GM21576 (cell line): ENCODE data around the gene KLHL3.

Source experiments
- ATAC-seq: cut with Tn5 transposase; IDR thresholded peaks from one replicate; pipeline ENCODE4 v1.9.1; 2021; ENCODE audit warnings: mild to moderate bottlenecking, moderate library complexity; ENCODE audit not compliant: unreplicated experiment

The KLHL3 gene

GRCh38 chr5:137743031-137743640 is 7.2 kb upstream of the KLHL3 start:
- peak; percentile 74 for ATAC-seq

- no peak for ATAC-seq
Observed at GRCh38 chr5:137741718-137742117, 5.8 kb upstream of the KLHL3 start.

GRCh38 chr5:137739737-137740136 is 3.8 kb upstream of the KLHL3 start:
- ATAC-seq = no peak

- no peak for ATAC-seq
Observed at GRCh38 chr5:137738947-137739346, 3.1 kb upstream of the KLHL3 start.

- ATAC-seq = no peak
Observed at GRCh38 chr5:137737349-137738131, 1.7 kb upstream of the KLHL3 start.

GRCh38 chr5:137736496-137736895 is 607 bp upstream of the KLHL3 start:
- ATAC-seq = no peak

GRCh38 chr5:137734962-137735554 is 831 bp downstream of the KLHL3 start:
- ATAC-seq = peak; percentile 17

- ATAC-seq = no peak
Observed at GRCh38 chr5:137734331-137734730, 1.6 kb downstream of the KLHL3 start.

GRCh38 chr5:137733922-137734321 is 2.0 kb downstream of the KLHL3 start:
- ATAC-seq = no peak

GRCh38 chr5:137733006-137733405 is 2.9 kb downstream of the KLHL3 start:
- no peak for ATAC-seq

GRCh38 chr5:137731176-137731575 is 4.7 kb downstream of the KLHL3 start:
- ATAC-seq = no peak

GRCh38 chr5:137730336-137730735 is 5.6 kb downstream of the KLHL3 start:
- no peak for ATAC-seq

- no peak for ATAC-seq
Observed at GRCh38 chr5:137728048-137728447, 7.8 kb downstream of the KLHL3 start.

GRCh38 chr5:137727623-137728022 is 8.3 kb downstream of the KLHL3 start:
- ATAC-seq = no peak

GRCh38 chr5:137724251-137724650 is 11.6 kb downstream of the KLHL3 start:
- no peak for ATAC-seq

GRCh38 chr5:137718611-137719010 is 17.3 kb downstream of the KLHL3 start:
- no peak for ATAC-seq

GRCh38 chr5:137716337-137716736 is 19.6 kb downstream of the KLHL3 start:
- ATAC-seq = no peak

GRCh38 chr5:137715456-137715855 is 20.4 kb downstream of the KLHL3 start:
- ATAC-seq = no peak

GRCh38 chr5:137714946-137715345 is 20.9 kb downstream of the KLHL3 start:
- no peak for ATAC-seq

GRCh38 chr5:137714494-137714893 is 21.4 kb downstream of the KLHL3 start:
- no peak for ATAC-seq

GRCh38 chr5:137712139-137712667 is 23.7 kb downstream of the KLHL3 start:
- no peak for ATAC-seq

GRCh38 chr5:137710086-137710485 is 25.8 kb downstream of the KLHL3 start:
- no peak for ATAC-seq
